Measurements from ENCODE around the gene GFRA1. TPM values are rescaled to one million over a fixed set of nuclear protein-coding genes. Genes with fewer than 3 reads are reported as not detected.

The GFRA1 gene
- total RNA-seq, 1 donor from 2014 or later = 14.0 TPM

GRCh38 chr10:116255886-116256751 lies 16.9 kb downstream of the GFRA1 start:
- no peak overlapping the region for H3K4me2 ChIP-seq
- H3K36me3 ChIP-seq = no peaks in the 10 kb centered on the region
- Mint-ChIP-seq H3K27ac (no peak overlapping the region), H3K27me3 (ENCODE audit: insufficient read depth, low read depth) (peaks cover 2% of the 10 kb centered on the region), H3K4me1 (peaks cover 19% of the 10 kb centered on the region), H3K36me3 (no peaks in the 10 kb centered on the region), H3K9me3 (no peaks in the 10 kb centered on the region), H3K4me3 (no peak overlapping the region)
- H3K4me3 ChIP-seq = no peak overlapping the region
- no peaks in the 10 kb centered on the region for H3F3A ChIP-seq (ENCODE audit: low read depth)
- no peak overlapping the region for H2AFZ ChIP-seq (replicated peaks)
- H3K79me2 ChIP-seq (ENCODE audit: low read depth) = no peaks in the 10 kb centered on the region
- TF ChIP-seq EZH2 (IDR thresholded peaks at IDR 0.05) (no peak), EZH2phosphoT487 (IDR thresholded peaks at IDR 0.05) (no peak), CTCF (IDR thresholded peaks at IDR 0.05) (no peak)
- no peaks in the 10 kb centered on the region for H3K27me3 ChIP-seq
- no peaks in the 10 kb centered on the region for H3K4me1 ChIP-seq
- no peak overlapping the region for H3K9ac ChIP-seq
- no peaks in the 10 kb centered on the region for H3K9me3 ChIP-seq (ENCODE audit: low read depth)
- no peak overlapping the region for H3K27ac ChIP-seq
- no peaks in the 10 kb centered on the region for H4K20me1 ChIP-seq (ENCODE audit: low read depth)
- no peak for DNase-seq (ENCODE audit: low spot score)

GRCh38 chr10:116254422-116255155 lies 18.4 kb downstream of the GFRA1 start:
- no peak overlapping the region for H3K9ac ChIP-seq
- H3K9me3 ChIP-seq (ENCODE audit: low read depth) = no peaks in the 10 kb centered on the region
- no peaks in the 10 kb centered on the region for H4K20me1 ChIP-seq (ENCODE audit: low read depth)
- H3K4me2 ChIP-seq = no peak overlapping the region
- no peaks in the 10 kb centered on the region for H3K4me1 ChIP-seq
- no peaks in the 10 kb centered on the region for H3K27me3 ChIP-seq
- Mint-ChIP-seq H3K9me3 (no peaks in the 10 kb centered on the region), H3K4me1 (peaks cover 19% of the 10 kb centered on the region), H3K27me3 (ENCODE audit: insufficient read depth, low read depth) (peaks cover 2% of the 10 kb centered on the region), H3K27ac (peak overlapping the region; percentile 40), H3K36me3 (peaks cover 2% of the 10 kb centered on the region), H3K4me3 (no peak overlapping the region)
- DNase-seq (ENCODE audit: low spot score) = peak; percentile 35
- TF ChIP-seq EZH2 (IDR thresholded peaks at IDR 0.05) (no peak), CTCF (IDR thresholded peaks at IDR 0.05) (no peak), EZH2phosphoT487 (IDR thresholded peaks at IDR 0.05) (no peak)
- H3K27ac ChIP-seq = no peak overlapping the region
- H3K4me3 ChIP-seq = no peak overlapping the region
- H3K79me2 ChIP-seq (ENCODE audit: low read depth) = no peaks in the 10 kb centered on the region
- H3F3A ChIP-seq (ENCODE audit: low read depth) = no peaks in the 10 kb centered on the region
- no peak overlapping the region for H2AFZ ChIP-seq (replicated peaks)
- no peaks in the 10 kb centered on the region for H3K36me3 ChIP-seq

GRCh38 chr10:116253716-116254115 lies 19.3 kb downstream of the GFRA1 start:
- no peaks in the 10 kb centered on the region for H3K9me3 ChIP-seq (ENCODE audit: low read depth)
- no peak overlapping the region for H3K4me2 ChIP-seq
- H3K4me1 ChIP-seq = no peaks in the 10 kb centered on the region
- no peak overlapping the region for H3K4me3 Mint-ChIP-seq
- no peaks in the 10 kb centered on the region for H3K36me3 ChIP-seq
- H3K36me3 Mint-ChIP-seq = peaks cover 2% of the 10 kb centered on the region
- H3K27me3 ChIP-seq = no peaks in the 10 kb centered on the region
- no peak overlapping the region for H3K4me3 ChIP-seq
- no peak overlapping the region for H2AFZ ChIP-seq (replicated peaks)
- H3K27ac Mint-ChIP-seq = no peak overlapping the region
- no peaks in the 10 kb centered on the region for H3K79me2 ChIP-seq (ENCODE audit: low read depth)
- no peaks in the 10 kb centered on the region for H3F3A ChIP-seq (ENCODE audit: low read depth)
- H3K4me1 Mint-ChIP-seq = peaks cover 19% of the 10 kb centered on the region
- H3K27me3 Mint-ChIP-seq (ENCODE audit: insufficient read depth, low read depth) = peaks cover 2% of the 10 kb centered on the region
- no peak overlapping the region for H3K27ac ChIP-seq
- H4K20me1 ChIP-seq (ENCODE audit: low read depth) = no peaks in the 10 kb centered on the region
- DNase-seq (ENCODE audit: low spot score) = no peak
- H3K9ac ChIP-seq = no peak overlapping the region
- no peaks in the 10 kb centered on the region for H3K9me3 Mint-ChIP-seq
- TF ChIP-seq CTCF (IDR thresholded peaks at IDR 0.05) (no peak), EZH2 (IDR thresholded peaks at IDR 0.05) (no peak), EZH2phosphoT487 (IDR thresholded peaks at IDR 0.05) (no peak)
